Activated CD4-positive, alpha-beta T cell treated with anti-CD3 and anti-CD28 coated beads, Interleukin-2, amount 10 ng/mL, durations not matched to agents 7 days and 5 days (primary cell): ENCODE data around the gene HOXC11. TPM values are rescaled to one million over a fixed set of nuclear protein-coding genes. Genes with fewer than 3 reads are reported as not detected.

Source experiments
- CTCF ChIA-PET: fragments of 350-600 bp; sonication (Branson Sonifier 250); formaldehyde crosslinking; loops from one replicate; lab custom pipeline; 2021; ENCODE audit warnings: antibody characterized with exemption; lab: Charles Lee
- POLR2A ChIA-PET: fragments of 350-600 bp; sonication (Branson Sonifier 250); formaldehyde crosslinking; loops from one replicate; lab custom pipeline; 2021; ENCODE audit warnings: antibody characterized with exemption; lab: Charles Lee
- DNase-seq: peaks from one replicate; pipeline ENCODE4 v3.0.0-alpha.2; 2020
- H3K27ac Mint-ChIP-seq: one replicate; pipeline ENCODE4 v1.8.0; 2021; ENCODE audit warnings: mild to moderate bottlenecking, moderate library complexity, mixed read lengths
- H3K27me3 Mint-ChIP-seq: one replicate; pipeline ENCODE4 v1.8.0; 2021; ENCODE audit warnings: mixed read lengths
- H3K36me3 Mint-ChIP-seq: one replicate; pipeline ENCODE4 v1.8.0; 2021; ENCODE audit warnings: low read depth, mixed read lengths
- H3K4me1 Mint-ChIP-seq: one replicate; pipeline ENCODE4 v1.8.0; 2021; ENCODE audit warnings: mixed read lengths
- H3K4me3 Mint-ChIP-seq: one replicate; pipeline ENCODE4 v1.8.0; 2021; ENCODE audit warnings: mild to moderate bottlenecking, moderate library complexity, mixed read lengths
- H3K9me3 Mint-ChIP-seq: one replicate; pipeline ENCODE4 v1.8.0; 2021; ENCODE audit warnings: mixed read lengths
- total RNA-seq, 2 experiments: library from RNA; stranded (reverse); gene quantifications; one replicate each; pipeline ENCODE4 v1.2.3, GENCODE V29; 2021

Gene HOXC11
- total RNA-seq, 2 experiments from 2014 or later = not detected

- Mint-ChIP-seq H3K27ac (no peak overlapping the region), H3K4me3 (no peak overlapping the region), H3K27me3 (peaks cover 90% of the 10 kb centered on the region), H3K4me1 (peaks cover 18% of the 10 kb centered on the region), H3K9me3 (no peaks in the 10 kb centered on the region), H3K36me3 (peaks cover 5% of the 10 kb centered on the region)
- ChIA-PET CTCF (interaction anchor here (0.7 kb wide), 1 partner anchor 36 kb away, joined by 3 read pairs; the partner anchor contains the start of gene HOXC9), POLR2A (no interaction called here)
- no peak for DNase-seq
Measured at GRCh38 chr12:53964315-53964713, 8.6 kb upstream of the HOXC11 start.

- no peak for DNase-seq
- ChIA-PET POLR2A (no interaction called here), CTCF (interaction anchor here (1.4 to 1.5 kb wide), 2 partner anchors 15 to 34 kb away, joined by 3 read pairs; no protein-coding TSS in a partner anchor)
Measured at GRCh38 chr12:53965281-53966084, 7.4 kb upstream of the HOXC11 start.

GRCh38 chr12:53966085-53966384 lies 6.9 kb upstream of the HOXC11 start:
- no peak for DNase-seq
- Mint-ChIP-seq H3K4me1 (peaks cover 17% of the 10 kb centered on the region), H3K4me3 (no peak overlapping the region), H3K36me3 (peaks cover 5% of the 10 kb centered on the region), H3K27ac (peak overlapping the region; percentile 62), H3K27me3 (peaks cover 94% of the 10 kb centered on the region), H3K9me3 (no peaks in the 10 kb centered on the region)
- ChIA-PET POLR2A (no interaction called here), CTCF (interaction anchor here (1.4 to 1.5 kb wide), 2 partner anchors 16 to 34 kb away, joined by 3 read pairs; no protein-coding TSS in a partner anchor)

More at GRCh38 chr12:53965281-53966084, 7.4 kb upstream of the HOXC11 start:
- Mint-ChIP-seq H3K27ac (peak overlapping the region; percentile 62), H3K9me3 (no peaks in the 10 kb centered on the region), H3K27me3 (peaks cover 90% of the 10 kb centered on the region), H3K4me1 (peaks cover 17% of the 10 kb centered on the region), H3K4me3 (no peak overlapping the region), H3K36me3 (peaks cover 5% of the 10 kb centered on the region)

GRCh38 chr12:53966385-53967133 lies 6.4 kb upstream of the HOXC11 start:
- peak overlapping the region; percentile 82 for H3K27ac Mint-ChIP-seq
- H3K9me3 Mint-ChIP-seq = no peaks in the 10 kb centered on the region
- H3K36me3 Mint-ChIP-seq = peaks cover 5% of the 10 kb centered on the region
- peaks cover 17% of the 10 kb centered on the region for H3K4me1 Mint-ChIP-seq
- POLR2A ChIA-PET = no interaction called here
- DNase-seq = no peak
- no peak overlapping the region for H3K4me3 Mint-ChIP-seq
- peaks cover 97% of the 10 kb centered on the region for H3K27me3 Mint-ChIP-seq
- CTCF ChIA-PET = interaction anchor here (1.4 to 2.2 kb wide), 3 partner anchors 17 to 235 kb away, joined by 3 to 5 read pairs (median 3); no protein-coding TSS in a partner anchor

DNA sequence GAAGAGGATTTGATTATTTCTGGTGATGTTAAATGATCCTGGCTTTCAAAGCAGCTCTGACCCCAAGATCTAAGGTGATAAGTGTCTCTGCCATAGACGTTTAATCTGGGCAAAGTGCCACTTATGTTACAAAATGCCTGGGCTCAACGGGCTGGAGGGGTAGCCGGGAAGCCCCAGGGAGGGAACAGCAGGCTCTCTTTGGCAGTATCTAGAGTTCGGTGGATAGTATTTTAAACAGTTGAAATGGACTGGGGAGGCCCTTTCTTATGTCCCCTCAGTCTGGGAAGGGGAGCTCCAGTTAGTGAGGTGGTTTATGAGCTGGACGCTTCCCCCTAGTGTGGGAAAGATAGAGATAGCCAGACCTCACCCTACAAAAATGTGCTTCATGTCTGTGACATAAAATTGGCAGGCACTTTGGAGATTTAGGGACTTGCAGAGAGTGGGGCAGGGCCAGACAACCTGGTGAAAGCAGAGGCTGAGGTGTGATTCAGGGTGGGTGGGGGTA lies 5.5 kb upstream of the HOXC11 start:
- CTCF ChIA-PET = interaction anchor here (2.2 kb wide), 1 partner anchor 234 kb away, joined by 5 read pairs; no protein-coding TSS in a partner anchor
- Mint-ChIP-seq H3K9me3 (no peaks in the 10 kb centered on the region), H3K4me1 (peaks cover 17% of the 10 kb centered on the region), H3K27me3 (peaks cover 98% of the 10 kb centered on the region), H3K27ac (peak overlapping the region; percentile 51), H3K36me3 (peaks cover 5% of the 10 kb centered on the region), H3K4me3 (no peak overlapping the region)
- no peak for DNase-seq
- POLR2A ChIA-PET = no interaction called here

GRCh38 chr12:53968214-53969127 lies 4.5 kb upstream of the HOXC11 start:
- H3K27ac Mint-ChIP-seq = no peak overlapping the region
- H3K9me3 Mint-ChIP-seq = no peaks in the 10 kb centered on the region
- H3K27me3 Mint-ChIP-seq = peaks cover 98% of the 10 kb centered on the region
- peaks cover 22% of the 10 kb centered on the region for H3K4me1 Mint-ChIP-seq
- CTCF ChIA-PET = interaction anchor here (0.7 to 2.2 kb wide), 5 partner anchors 9 to 233 kb away, joined by 3 to 5 read pairs (median 3); partner anchors contain the start of genes HOXC12 and HOXC5
- no peak overlapping the region for H3K4me3 Mint-ChIP-seq
- POLR2A ChIA-PET = no interaction called here
- no peak for DNase-seq
- peaks cover 10% of the 10 kb centered on the region for H3K36me3 Mint-ChIP-seq

- CTCF ChIA-PET = interaction anchor here (0.9 to 1.2 kb wide), 2 partner anchors 15 to 24 kb away, joined by 3 read pairs; partner anchors contain the start of gene HOXC10
- no peak for DNase-seq
- peaks cover 16% of the 10 kb centered on the region for H3K4me1 Mint-ChIP-seq
- H3K9me3 Mint-ChIP-seq = no peaks in the 10 kb centered on the region
- H3K27ac Mint-ChIP-seq = no peak overlapping the region
- peaks cover 10% of the 10 kb centered on the region for H3K36me3 Mint-ChIP-seq
- POLR2A ChIA-PET = no interaction called here
- peaks cover 95% of the 10 kb centered on the region for H3K27me3 Mint-ChIP-seq
- H3K4me3 Mint-ChIP-seq = no peak overlapping the region
Measured at GRCh38 chr12:53969588-53970259, 3.2 kb upstream of the HOXC11 start.

DNA sequence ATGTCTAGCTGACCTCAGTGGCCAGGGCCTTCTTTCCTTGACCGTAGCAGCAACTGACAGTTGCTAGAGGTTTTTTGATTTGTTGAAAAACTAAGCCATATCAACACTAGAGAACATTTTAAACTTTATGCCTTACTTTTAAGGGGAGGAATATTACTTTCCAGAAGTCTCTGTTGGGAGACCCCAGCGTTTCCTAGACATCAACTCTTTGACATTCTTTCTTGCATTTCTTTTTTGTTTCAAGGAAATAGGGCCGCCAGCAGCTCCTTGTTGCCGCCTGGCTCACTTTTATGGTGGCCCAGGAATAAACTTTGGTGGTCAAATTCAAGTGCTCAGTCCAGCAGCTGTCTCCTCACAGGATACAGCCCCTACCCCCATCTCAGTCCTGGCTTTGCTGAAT lies 2.5 kb upstream of the HOXC11 start:
- DNase-seq = no peak
- peaks cover 16% of the 10 kb centered on the region for H3K4me1 Mint-ChIP-seq
- POLR2A ChIA-PET = no interaction called here

GRCh38 chr12:53971129-53971528 lies 1.8 kb upstream of the HOXC11 start:
- ChIA-PET CTCF (interaction anchor here (0.9 to 1.5 kb wide), 2 partner anchors 26 to 56 kb away, joined by 3 read pairs; no protein-coding TSS in a partner anchor), POLR2A (no interaction called here)
- H3K9me3 Mint-ChIP-seq = no peaks in the 10 kb centered on the region
- peaks cover 10% of the 10 kb centered on the region for H3K36me3 Mint-ChIP-seq
- H3K4me1 Mint-ChIP-seq = peaks cover 18% of the 10 kb centered on the region
- H3K27me3 Mint-ChIP-seq = peaks cover 91% of the 10 kb centered on the region
- H3K4me3 Mint-ChIP-seq = no peak overlapping the region
- H3K27ac Mint-ChIP-seq = no peak overlapping the region
- DNase-seq = no peak

More for the DNA sequence above, 2.5 kb upstream of the HOXC11 start:
- Mint-ChIP-seq H3K4me3 (no peak overlapping the region), H3K27me3 (peaks cover 92% of the 10 kb centered on the region), H3K36me3 (peaks cover 8% of the 10 kb centered on the region), H3K9me3 (no peaks in the 10 kb centered on the region), H3K27ac (no peak overlapping the region)
- CTCF ChIA-PET = interaction anchor here (0.9 kb wide), 2 partner anchors 15 to 57 kb away, joined by 3 read pairs; partner anchors contain the start of gene HOXC10

DNA sequence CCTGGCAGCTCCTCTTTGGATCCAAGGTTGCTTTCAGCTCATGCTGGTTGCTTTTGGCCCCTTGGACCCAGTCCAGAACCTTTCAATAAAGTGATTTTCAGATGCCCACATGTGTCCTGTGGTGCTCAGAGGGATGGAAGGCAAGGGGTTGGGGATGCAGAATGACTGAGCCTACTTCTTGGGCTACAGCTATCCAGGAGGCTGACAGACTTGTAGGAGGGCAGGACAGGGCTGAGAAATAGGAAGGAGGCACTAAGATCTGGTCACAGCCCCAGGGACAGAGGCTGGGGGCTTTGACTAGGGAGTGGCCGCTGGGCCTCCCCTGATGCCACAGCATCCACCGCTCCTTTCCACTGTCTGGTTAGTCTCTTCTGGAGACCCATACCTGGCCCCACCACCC lies 1.2 kb upstream of the HOXC11 start:
- peaks cover 91% of the 10 kb centered on the region for H3K27me3 Mint-ChIP-seq
- H3K4me1 Mint-ChIP-seq = peaks cover 13% of the 10 kb centered on the region
- H3K27ac Mint-ChIP-seq = no peak overlapping the region
- ChIA-PET CTCF (interaction anchor here (1.1 to 1.5 kb wide), 2 partner anchors 12 to 27 kb away, joined by 3 read pairs; no protein-coding TSS in a partner anchor), POLR2A (no interaction called here)
- H3K9me3 Mint-ChIP-seq = no peaks in the 10 kb centered on the region
- H3K4me3 Mint-ChIP-seq = no peak overlapping the region
- peaks cover 7% of the 10 kb centered on the region for H3K36me3 Mint-ChIP-seq
- no peak for DNase-seq

GRCh38 chr12:53972152-53972702 lies 699 bp upstream of the HOXC11 start:
- POLR2A ChIA-PET = no interaction called here
- no peak overlapping the region for H3K4me3 Mint-ChIP-seq
- no peaks in the 10 kb centered on the region for H3K9me3 Mint-ChIP-seq
- peaks cover 91% of the 10 kb centered on the region for H3K27me3 Mint-ChIP-seq
- H3K36me3 Mint-ChIP-seq = peaks cover 7% of the 10 kb centered on the region
- peaks cover 13% of the 10 kb centered on the region for H3K4me1 Mint-ChIP-seq
- CTCF ChIA-PET = interaction anchor here (1.1 to 1.5 kb wide), 2 partner anchors 13 to 27 kb away, joined by 3 read pairs; no protein-coding TSS in a partner anchor
- DNase-seq = no peak
- H3K27ac Mint-ChIP-seq = no peak overlapping the region
